Breast epithelium (tissue), 4 donors: ENCODE results near the gene KCTD16. TPM values are rescaled to one million over a fixed set of nuclear protein-coding genes. Genes with fewer than 3 reads are reported as not detected.

Source experiments
- DNase-seq, 2 donors: peaks; one replicate each; pipeline ENCODE4 v3.0.0-alpha.2; 2019; ENCODE audit warnings: low spot score in 2 of 2
- H3K27ac ChIP-seq, 2 donors: fragments of 200-600 bp; sonication (generic) in 1 of 2; one replicate each; pipeline ENCODE4 v1.5.1; 2016 to 2019; ENCODE audit warnings: mild to moderate bottlenecking in 1 of 2
- H3K27me3 ChIP-seq, 2 donors: fragments of 200-600 bp; sonication (generic) in 1 of 2; one replicate each; pipeline versions ENCODE4 v1.5.1 to v1.6.0; 2017 to 2019; ENCODE audit warnings: control low read depth in 1 of 2, mild to moderate bottlenecking in 1 of 2
- H3K36me3 ChIP-seq: fragments of 200-600 bp; one replicate; pipeline ENCODE4 v1.5.1; 2019
- H3K4me1 ChIP-seq, 2 donors: fragments of 200-600 bp; sonication (generic); one replicate each; pipeline ENCODE4 v1.5.1; 2016 to 2019; ENCODE audit warnings: control low read depth in 1 of 2
- H3K4me3 ChIP-seq, 3 donors: fragments of 200-600 bp; sonication (generic); 1 replicate in 2 of 3; 2 replicates in 1 of 3; pipeline ENCODE4 v1.5.1; 2016 to 2019; ENCODE audit warnings: mild to moderate bottlenecking in 3 of 3, moderate library complexity in 2 of 3
- H3K9me3 ChIP-seq, 2 donors: fragments of 200-600 bp; sonication (generic) in 1 of 2; one replicate each; pipeline ENCODE4 v1.5.1; 2016 to 2019; ENCODE audit warnings: control low read depth in 1 of 2
- CTCF ChIP-seq, 3 donors: fragments of 450-650 bp; IDR thresholded peaks; one replicate each; pipeline ENCODE4 v1.5.1; 2016 to 2017; ENCODE audit warnings: antibody characterized with exemption in 3 of 3, mild to moderate bottlenecking in 3 of 3, moderate library complexity in 3 of 3
- POLR2A ChIP-seq: fragments of 450-650 bp; IDR thresholded peaks from one replicate; pipeline ENCODE4 v1.6.1; 2016; ENCODE audit warnings: antibody characterized with exemption, mild to moderate bottlenecking, moderate library complexity
- POLR2AphosphoS5 ChIP-seq, 3 donors: sonication (generic); formaldehyde crosslinking; IDR thresholded peaks; one replicate each; pipeline ENCODE4 v1.6.1; 2017; ENCODE audit warnings: antibody characterized with exemption in 3 of 3
- intact Hi-C: fragments of 100-400 bp; cut with DNase I; formaldehyde crosslinking; loops from one replicate; pipeline ENCODE4 v1.15.1; 2023; ENCODE audit warnings: low total_unique reads
- total RNA-seq, 3 donors: library from RNA; depleted of rRNA; stranded (reverse); fragments of >200 nt; gene quantifications; one replicate each; pipeline ENCODE4 v1.1.0, GENCODE V29; 2016

The KCTD16 gene
- total RNA-seq, 3 donors from 2014 or later = under 0.01 to 0.33 (median 0.32) TPM

GRCh38 chr5:144249755-144250464 is 79.2 kb downstream of the KCTD16 start:
- TF ChIP-seq POLR2A (no peak), CTCF (IDR thresholded peaks at IDR 0.05) (no peak), POLR2AphosphoS5 (IDR thresholded peaks at IDR 0.05) (no peak)
- no peak for DNase-seq
- Histone ChIP-seq H3K27ac (no peak overlapping the region), H3K36me3 (no peaks in the 10 kb centered on the region), H3K9me3 (no peaks in the 10 kb centered on the region), H3K4me1 (no peaks in the 10 kb centered on the region), H3K4me3 (no peak overlapping the region), H3K27me3 (no peaks in the 10 kb centered on the region)
- intact Hi-C loops = loop anchor here (5.0 kb wide), 1 partner anchor 128 kb away; no protein-coding TSS in a partner anchor

GRCh38 chr5:144254552-144254951 is 83.9 kb downstream of the KCTD16 start:
- intact Hi-C loops = loop anchor here (5.0 kb wide), 1 partner anchor 132 kb away; no protein-coding TSS in a partner anchor

GRCh38 chr5:144260121-144260520 is 89.4 kb downstream of the KCTD16 start:
- Histone ChIP-seq H3K9me3 (no peaks in the 10 kb centered on the region), H3K4me3 (no peak overlapping the region), H3K27ac (no peak overlapping the region), H3K4me1 (no peaks in the 10 kb centered on the region), H3K27me3 (no peaks in the 10 kb centered on the region), H3K36me3 (no peaks in the 10 kb centered on the region)
- intact Hi-C loops = no loop called here
- DNase-seq = no peak
- no peak for TF ChIP-seq POLR2AphosphoS5 (IDR thresholded peaks at IDR 0.05)
- TF ChIP-seq POLR2A = no peak
- TF ChIP-seq CTCF (IDR thresholded peaks at IDR 0.05) = no peak

More at GRCh38 chr5:144254552-144254951, 83.9 kb downstream of the KCTD16 start:
- Histone ChIP-seq H3K27ac (no peak overlapping the region), H3K36me3 (no peaks in the 10 kb centered on the region), H3K27me3 (no peaks in the 10 kb centered on the region), H3K9me3 (no peaks in the 10 kb centered on the region), H3K4me3 (no peak overlapping the region), H3K4me1 (no peaks in the 10 kb centered on the region)
- no peak for DNase-seq
- TF ChIP-seq POLR2AphosphoS5 (IDR thresholded peaks at IDR 0.05) = no peak
- no peak for TF ChIP-seq CTCF (IDR thresholded peaks at IDR 0.05)
- no peak for TF ChIP-seq POLR2A

GRCh38 chr5:144265643-144266247 is 95.1 kb downstream of the KCTD16 start:
- intact Hi-C loops = no loop called here
- H3K27me3 ChIP-seq = no peaks in the 10 kb centered on the region
- no peak for TF ChIP-seq CTCF (IDR thresholded peaks at IDR 0.05)
- TF ChIP-seq POLR2A = no peak
- TF ChIP-seq POLR2AphosphoS5 (IDR thresholded peaks at IDR 0.05) = no peak

GRCh38 chr5:144267961-144268513 is 97.4 kb downstream of the KCTD16 start:
- intact Hi-C loops = no loop called here
- H3K4me3 ChIP-seq = no peak overlapping the region
- TF ChIP-seq POLR2AphosphoS5 (IDR thresholded peaks at IDR 0.05) (no peak), POLR2A (no peak), CTCF (IDR thresholded peaks at IDR 0.05) (no peak)
- no peaks in the 10 kb centered on the region for H3K36me3 ChIP-seq
- H3K27me3 ChIP-seq = no peaks in the 10 kb centered on the region
- peaks cover 0 to 12% of the 10 kb centered on the region in 2 donors for H3K9me3 ChIP-seq
- no peak overlapping the region for H3K27ac ChIP-seq
- H3K4me1 ChIP-seq = no peaks in the 10 kb centered on the region
- no peak for DNase-seq

More at GRCh38 chr5:144265643-144266247, 95.1 kb downstream of the KCTD16 start:
- Histone ChIP-seq H3K4me1 (no peaks in the 10 kb centered on the region), H3K36me3 (no peaks in the 10 kb centered on the region), H3K4me3 (no peak overlapping the region), H3K27ac (no peak overlapping the region), H3K9me3 (peaks cover 0 to 12% of the 10 kb centered on the region in 2 donors)
- DNase-seq = no peak
